Stimulated activated CD4-positive, alpha-beta T cell treated with anti-CD3 and anti-CD28 coated beads, Interleukin-1b, Interleukin-23, amount 100 ng/mL, for 48 hours (primary cell): ENCODE measurements around the gene CAMK2N2.

Experiments used
- DNase-seq: peaks from one replicate; pipeline ENCODE4 v3.0.0-alpha.2; 2020

Gene CAMK2N2

GRCh38 chr3:184261270-184261853, at the start of gene CAMK2N2:
CAMK2N2 (minus strand) TSS chr3:184261553; CDS start chr3:184261285, 268 bp downstream.
- DNase-seq = peak; percentile 30

GRCh38 chr3:184308744-184309143, 47.4 kb upstream of the CAMK2N2 start:
- no peak for DNase-seq

GRCh38 chr3:184307915-184308314, 46.6 kb upstream of the CAMK2N2 start:
- DNase-seq = no peak

- no peak for DNase-seq
Measured at GRCh38 chr3:184306341-184306972, 45.1 kb upstream of the CAMK2N2 start.

- DNase-seq = no peak
Measured at GRCh38 chr3:184305577-184305976, 44.2 kb upstream of the CAMK2N2 start.

- DNase-seq = no peak
Measured at GRCh38 chr3:184300378-184300720, 39.0 kb upstream of the CAMK2N2 start.

GRCh38 chr3:184299488-184300377, 38.4 kb upstream of the CAMK2N2 start:
- DNase-seq = no peak

- DNase-seq = peak; percentile 98
Measured at GRCh38 chr3:184298759-184299487, 37.6 kb upstream of the CAMK2N2 start, which contains the start of gene PSMD2. PSMD2 (plus strand) TSS chr3:184299241; CDS start chr3:184299267, 26 bp downstream.

GRCh38 chr3:184296616-184297015, 35.3 kb upstream of the CAMK2N2 start:
- DNase-seq = no peak

GRCh38 chr3:184295771-184296170, 34.4 kb upstream of the CAMK2N2 start:
- DNase-seq = no peak

GRCh38 chr3:184291738-184292445, 30.5 kb upstream of the CAMK2N2 start:
- no peak for DNase-seq

- DNase-seq = no peak
Measured at GRCh38 chr3:184291044-184291737, 29.8 kb upstream of the CAMK2N2 start.

- no peak for DNase-seq
Measured at GRCh38 chr3:184290331-184290730, 29.0 kb upstream of the CAMK2N2 start.

GRCh38 chr3:184289426-184289938, 28.1 kb upstream of the CAMK2N2 start:
- DNase-seq = peak; percentile 68

- peak; percentile 24 for DNase-seq
Measured at GRCh38 chr3:184284696-184285095, 23.3 kb upstream of the CAMK2N2 start.

GRCh38 chr3:184283681-184284080, 22.3 kb upstream of the CAMK2N2 start:
- DNase-seq = no peak

- DNase-seq = no peak
Measured at GRCh38 chr3:184282941-184283340, 21.6 kb upstream of the CAMK2N2 start.

- DNase-seq = no peak
Measured at GRCh38 chr3:184277366-184277765, 16.0 kb upstream of the CAMK2N2 start.

- no peak for DNase-seq
Measured at GRCh38 chr3:184275961-184276910, 14.9 kb upstream of the CAMK2N2 start, which contains the start of gene ECE2. ECE2 (plus strand) TSS chr3:184276022; CDS start chr3:184276154, 132 bp downstream.

GRCh38 chr3:184275381-184275701, 14.0 kb upstream of the CAMK2N2 start:
- DNase-seq = no peak
